NB4 (cell line): ENCODE measurements around the gene FOXS1.

Experiments used
- CTCF ChIP-seq: IDR thresholded peaks from one replicate; pipeline ENCODE4 v1.5.1; 2012; ENCODE audit warnings: low read depth, low read length
- MAX ChIP-seq: IDR thresholded peaks from 2 replicates; pipeline ENCODE4 v1.6.1; 2011; ENCODE audit warnings: low read depth, low read length
- MYC ChIP-seq: IDR thresholded peaks from 2 replicates; pipeline ENCODE4 v1.6.1; 2011; ENCODE audit warnings: low read depth, low read length
- POLR2A ChIP-seq: IDR thresholded peaks from 2 replicates; pipeline ENCODE4 v1.6.1; 2011; ENCODE audit warnings: mild to moderate bottlenecking; ENCODE audit not compliant: insufficient read length; ENCODE audit errors: extremely low read depth

DNA sequence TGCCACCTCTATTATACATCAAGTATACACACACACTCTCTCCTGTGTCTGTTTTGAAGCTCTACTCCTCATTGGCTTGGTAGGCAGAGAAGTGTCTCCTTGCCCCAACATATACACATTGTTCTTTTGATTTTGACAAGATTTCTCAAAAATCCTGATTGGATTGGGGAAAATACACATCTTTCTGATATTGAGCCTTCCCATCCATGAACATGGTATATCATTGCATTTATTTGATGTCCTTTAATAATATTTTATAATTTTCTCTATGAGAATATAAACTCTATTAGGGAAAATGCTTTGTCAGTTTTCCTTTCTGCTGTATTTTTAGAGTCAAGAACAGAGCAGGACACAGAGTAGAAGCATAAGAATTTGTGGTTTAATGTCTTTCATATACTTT, 32.3 kb upstream of the FOXS1 start:
- TF ChIP-seq CTCF (no peak), POLR2A (no peak), MAX (no peak), MYC (no peak)
